T-helper 1 cell treated with Interleukin-12 subunit alpha and Interleukin-12 subunit beta and Interleukin-4 antibody, amounts not matched to agents 30 μg/mL and 1 μg/mL, for 36 hours (primary cell): ENCODE results near the gene ELL.

ENCODE experiments used
- H3K27ac Mint-ChIP-seq: one replicate; pipeline ENCODE4 v1.8.0; 2021; ENCODE audit warnings: mild to moderate bottlenecking, mixed read lengths
- H3K27me3 Mint-ChIP-seq: one replicate; pipeline ENCODE4 v1.8.0; 2021; ENCODE audit warnings: low read depth, mixed read lengths
- H3K36me3 Mint-ChIP-seq: one replicate; pipeline ENCODE4 v1.8.0; 2021; ENCODE audit warnings: low read depth, mixed read lengths
- H3K4me1 Mint-ChIP-seq: one replicate; pipeline ENCODE4 v1.8.0; 2021; ENCODE audit warnings: low read depth, mixed read lengths
- H3K4me3 Mint-ChIP-seq: one replicate; pipeline ENCODE4 v1.8.0; 2021; ENCODE audit warnings: mild to moderate bottlenecking, moderate library complexity, mixed read lengths
- H3K9me3 Mint-ChIP-seq: one replicate; pipeline ENCODE4 v1.8.0; 2021; ENCODE audit warnings: mixed read lengths

ELL gene

GRCh38 chr19:18466354-18466753, 55.5 kb downstream of the ELL start:
- peaks cover 19% of the 10 kb centered on the region for H3K36me3 Mint-ChIP-seq
- H3K27me3 Mint-ChIP-seq = no peaks in the 10 kb centered on the region
- H3K4me3 Mint-ChIP-seq = no peak overlapping the region
- no peaks in the 10 kb centered on the region for H3K9me3 Mint-ChIP-seq
- peaks cover 17% of the 10 kb centered on the region for H3K4me1 Mint-ChIP-seq
- no peak overlapping the region for H3K27ac Mint-ChIP-seq

- Mint-ChIP-seq H3K27ac (no peak overlapping the region), H3K4me1 (peaks cover 17% of the 10 kb centered on the region)
Observed at GRCh38 chr19:18465964-18466339, 55.9 kb downstream of the ELL start.

DNA sequence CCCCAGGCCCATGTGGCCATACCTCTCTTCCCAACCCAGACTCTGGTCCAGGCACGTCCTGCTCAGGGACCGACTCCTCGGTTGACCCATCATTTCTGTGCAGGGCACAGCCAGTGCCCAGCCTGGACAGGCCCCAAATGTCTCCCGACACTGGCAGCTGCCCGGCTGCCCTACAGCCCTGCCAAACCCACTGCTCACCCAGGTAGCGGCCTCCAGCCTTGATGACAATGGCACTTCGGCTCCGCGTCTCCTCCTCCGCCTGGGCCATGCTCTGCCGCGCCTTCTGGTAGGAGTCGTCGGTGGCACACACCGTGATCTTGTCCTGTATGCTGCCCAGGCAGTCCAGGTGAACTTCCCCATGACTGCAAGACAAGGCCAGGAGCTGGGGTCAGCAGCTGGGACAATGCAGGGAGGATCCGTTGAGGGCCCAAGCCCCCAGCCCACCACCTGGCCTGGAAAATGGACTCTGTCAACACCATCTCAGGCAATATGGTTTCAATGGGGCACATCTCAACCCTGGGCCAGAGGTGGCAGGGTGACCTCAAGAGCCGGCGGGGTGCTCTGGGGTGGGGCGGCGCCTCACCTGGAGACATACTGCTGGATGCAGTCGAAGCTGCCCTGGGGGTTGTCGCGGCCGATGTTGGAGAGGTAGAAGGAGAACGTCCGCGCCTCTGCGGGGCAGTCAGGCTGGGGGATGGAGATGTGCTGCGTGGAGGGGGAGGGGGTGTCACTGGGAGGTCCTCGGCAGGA, 56.5 kb downstream of the ELL start:
- Mint-ChIP-seq H3K36me3 (peaks cover 21% of the 10 kb centered on the region), H3K27ac (no peak overlapping the region), H3K27me3 (no peaks in the 10 kb centered on the region), H3K4me3 (no peak overlapping the region), H3K9me3 (no peaks in the 10 kb centered on the region), H3K4me1 (peaks cover 17% of the 10 kb centered on the region)

More at GRCh38 chr19:18465964-18466339, 55.9 kb downstream of the ELL start:
- no peaks in the 10 kb centered on the region for H3K27me3 Mint-ChIP-seq
- H3K9me3 Mint-ChIP-seq = no peaks in the 10 kb centered on the region
- no peak overlapping the region for H3K4me3 Mint-ChIP-seq
- H3K36me3 Mint-ChIP-seq = peaks cover 20% of the 10 kb centered on the region

DNA sequence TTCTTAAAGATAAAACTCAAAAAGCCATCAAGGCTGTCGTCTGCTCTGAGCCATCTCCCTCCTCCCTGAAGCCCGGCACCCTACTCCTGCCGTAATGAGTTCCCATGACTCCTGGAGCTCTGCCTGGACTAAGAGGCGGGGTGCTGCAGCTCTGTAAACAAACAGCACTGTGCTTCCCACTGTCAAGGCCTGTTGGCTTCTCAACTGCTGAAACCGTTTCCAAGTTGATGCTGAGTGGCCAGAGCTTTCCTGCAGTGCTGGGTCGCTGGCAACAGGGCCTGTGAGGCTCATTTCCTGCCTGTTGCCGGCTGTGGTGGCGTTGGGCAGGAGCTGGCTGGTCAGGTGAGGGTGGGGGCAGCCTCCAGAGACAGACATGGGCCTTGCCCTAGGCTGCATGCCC, 57.2 kb downstream of the ELL start:
- no peaks in the 10 kb centered on the region for H3K9me3 Mint-ChIP-seq
- peaks cover 21% of the 10 kb centered on the region for H3K36me3 Mint-ChIP-seq
- no peak overlapping the region for H3K4me3 Mint-ChIP-seq
- H3K27me3 Mint-ChIP-seq = no peaks in the 10 kb centered on the region
- no peak overlapping the region for H3K27ac Mint-ChIP-seq
- peaks cover 13% of the 10 kb centered on the region for H3K4me1 Mint-ChIP-seq

DNA sequence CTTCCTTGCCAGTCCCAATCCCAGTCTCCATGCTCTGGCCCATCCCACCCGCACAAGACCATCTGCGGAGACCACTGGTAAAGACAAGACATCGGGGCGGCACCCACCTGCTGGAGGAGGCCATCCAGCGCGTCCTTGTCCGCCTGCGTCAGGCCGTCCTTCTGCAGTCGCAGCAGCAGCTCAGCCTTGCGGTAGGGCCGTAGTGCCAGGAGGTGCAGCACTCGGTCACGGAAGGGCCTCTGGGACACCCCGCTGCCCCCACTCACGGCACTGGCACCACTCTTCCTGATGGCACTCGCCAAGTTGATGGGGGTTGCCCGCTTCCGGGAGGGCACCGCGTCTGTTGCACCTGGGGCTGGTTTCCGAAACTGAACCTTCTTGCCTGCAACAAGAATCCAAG, 60.4 kb downstream of the ELL start:
- Mint-ChIP-seq H3K4me3 (no peak overlapping the region), H3K4me1 (peaks cover 8% of the 10 kb centered on the region), H3K36me3 (peaks cover 22% of the 10 kb centered on the region), H3K27ac (no peak overlapping the region), H3K9me3 (no peaks in the 10 kb centered on the region), H3K27me3 (no peaks in the 10 kb centered on the region)

GRCh38 chr19:18460900-18461299, 61.0 kb downstream of the ELL start:
- Mint-ChIP-seq H3K4me1 (peaks cover 8% of the 10 kb centered on the region), H3K36me3 (peaks cover 25% of the 10 kb centered on the region), H3K9me3 (no peaks in the 10 kb centered on the region), H3K4me3 (no peak overlapping the region), H3K27me3 (no peaks in the 10 kb centered on the region), H3K27ac (no peak overlapping the region)

DNA sequence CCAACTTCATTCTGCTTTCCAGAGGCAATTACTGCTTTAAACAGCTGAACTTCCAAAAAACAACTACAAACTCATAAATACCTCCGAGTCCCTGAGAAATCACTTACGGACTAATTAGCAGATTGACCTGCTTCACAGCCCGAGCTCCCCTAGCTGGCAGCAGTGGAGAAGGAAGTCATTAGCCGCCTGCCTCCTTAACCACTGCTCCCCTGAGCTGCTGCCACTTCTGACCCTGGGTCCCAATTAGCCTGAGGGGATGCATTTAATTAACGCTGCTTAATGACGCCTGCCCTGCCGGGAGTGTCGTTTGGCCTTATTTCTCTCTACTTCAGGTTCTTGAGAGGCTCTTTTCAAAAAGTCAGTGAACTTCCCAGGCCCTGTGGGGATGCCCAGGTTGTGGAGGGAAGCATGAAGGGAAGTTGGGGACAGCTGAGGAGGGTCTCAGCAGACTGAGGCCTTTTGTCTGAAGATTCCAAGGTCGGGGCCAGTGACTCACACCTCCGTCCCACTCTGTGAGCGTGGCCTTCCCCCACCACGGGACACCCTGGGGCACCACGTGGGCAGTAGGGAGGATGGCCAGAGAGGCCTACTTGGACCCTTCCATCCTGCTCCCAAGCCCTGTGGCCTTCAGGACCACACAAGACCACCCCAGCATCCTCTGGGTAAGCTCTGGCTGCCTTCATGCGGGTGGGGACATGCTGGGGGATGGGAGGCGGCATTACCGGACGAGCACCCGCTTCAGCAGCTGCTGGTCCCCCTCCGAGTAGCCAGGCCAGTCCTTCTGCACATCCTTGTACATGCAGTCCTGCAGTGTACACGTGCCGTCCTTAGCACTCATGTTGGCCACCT, 64.2 kb downstream of the ELL start:
- Mint-ChIP-seq H3K27me3 (no peaks in the 10 kb centered on the region), H3K4me1 (peaks cover 5% of the 10 kb centered on the region), H3K36me3 (peaks cover 16% of the 10 kb centered on the region), H3K4me3 (no peak overlapping the region), H3K9me3 (no peaks in the 10 kb centered on the region), H3K27ac (no peak overlapping the region)

GRCh38 chr19:18456974-18457373, 64.9 kb downstream of the ELL start:
- Mint-ChIP-seq H3K27ac (no peak overlapping the region), H3K4me3 (no peak overlapping the region)

DNA sequence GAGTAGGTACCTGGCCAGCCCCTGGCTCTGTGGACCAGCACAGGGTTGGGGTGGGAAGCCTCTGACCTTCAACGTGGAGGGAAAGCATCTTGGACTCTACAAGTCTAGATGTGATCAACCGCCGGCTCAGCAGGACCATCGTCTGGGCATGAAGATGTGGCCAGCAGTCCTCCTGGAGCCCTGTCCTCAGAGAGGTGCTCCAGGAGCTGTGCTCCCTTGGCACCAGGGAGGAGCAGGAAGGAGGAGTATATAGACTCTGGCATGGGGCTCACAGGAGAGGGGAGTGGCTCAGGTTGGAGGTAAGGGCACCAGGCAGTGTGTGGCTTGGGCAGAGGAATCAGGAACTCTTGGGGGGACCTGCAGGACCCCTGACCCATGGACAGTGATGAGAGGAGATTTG, 65.6 kb downstream of the ELL start:
- H3K4me3 Mint-ChIP-seq = no peak overlapping the region
- peaks cover 2% of the 10 kb centered on the region for H3K4me1 Mint-ChIP-seq
- no peaks in the 10 kb centered on the region for H3K27me3 Mint-ChIP-seq
- H3K9me3 Mint-ChIP-seq = no peaks in the 10 kb centered on the region
- no peak overlapping the region for H3K27ac Mint-ChIP-seq
- H3K36me3 Mint-ChIP-seq = peaks cover 8% of the 10 kb centered on the region

More at GRCh38 chr19:18456974-18457373, 64.9 kb downstream of the ELL start:
- no peaks in the 10 kb centered on the region for H3K27me3 Mint-ChIP-seq
- no peaks in the 10 kb centered on the region for H3K9me3 Mint-ChIP-seq
- peaks cover 5% of the 10 kb centered on the region for H3K4me1 Mint-ChIP-seq
- peaks cover 14% of the 10 kb centered on the region for H3K36me3 Mint-ChIP-seq

- H3K4me3 Mint-ChIP-seq = no peak overlapping the region
- peaks cover 11% of the 10 kb centered on the region for H3K36me3 Mint-ChIP-seq
- H3K9me3 Mint-ChIP-seq = no peaks in the 10 kb centered on the region
- no peaks in the 10 kb centered on the region for H3K27me3 Mint-ChIP-seq
- no peak overlapping the region for H3K27ac Mint-ChIP-seq
- peaks cover 4% of the 10 kb centered on the region for H3K4me1 Mint-ChIP-seq
Observed at GRCh38 chr19:18453269-18454024, 68.4 kb downstream of the ELL start.

DNA sequence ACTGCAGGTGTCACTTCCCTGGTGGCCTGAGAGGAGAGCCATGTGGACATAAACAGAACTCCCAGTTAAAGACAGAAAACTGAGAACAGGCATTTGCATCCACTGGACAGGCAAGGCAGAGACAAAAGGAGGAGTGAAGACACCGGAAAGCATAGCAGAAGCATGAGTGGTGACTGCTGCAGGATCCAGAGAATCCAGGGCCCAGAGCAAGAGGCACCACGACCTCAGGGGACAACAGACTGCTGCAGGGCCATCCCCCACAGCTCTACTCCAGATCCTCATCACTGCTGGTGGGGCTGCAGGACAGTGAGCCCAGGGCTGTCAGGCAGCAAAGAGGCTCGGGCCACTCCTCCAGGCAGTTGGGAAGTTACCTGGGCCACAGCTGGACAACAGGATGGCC, 69.5 kb downstream of the ELL start:
- H3K9me3 Mint-ChIP-seq = no peaks in the 10 kb centered on the region
- no peak overlapping the region for H3K4me3 Mint-ChIP-seq
- no peak overlapping the region for H3K27ac Mint-ChIP-seq
- H3K27me3 Mint-ChIP-seq = no peaks in the 10 kb centered on the region
- H3K36me3 Mint-ChIP-seq = peaks cover 14% of the 10 kb centered on the region
- peaks cover 4% of the 10 kb centered on the region for H3K4me1 Mint-ChIP-seq

DNA sequence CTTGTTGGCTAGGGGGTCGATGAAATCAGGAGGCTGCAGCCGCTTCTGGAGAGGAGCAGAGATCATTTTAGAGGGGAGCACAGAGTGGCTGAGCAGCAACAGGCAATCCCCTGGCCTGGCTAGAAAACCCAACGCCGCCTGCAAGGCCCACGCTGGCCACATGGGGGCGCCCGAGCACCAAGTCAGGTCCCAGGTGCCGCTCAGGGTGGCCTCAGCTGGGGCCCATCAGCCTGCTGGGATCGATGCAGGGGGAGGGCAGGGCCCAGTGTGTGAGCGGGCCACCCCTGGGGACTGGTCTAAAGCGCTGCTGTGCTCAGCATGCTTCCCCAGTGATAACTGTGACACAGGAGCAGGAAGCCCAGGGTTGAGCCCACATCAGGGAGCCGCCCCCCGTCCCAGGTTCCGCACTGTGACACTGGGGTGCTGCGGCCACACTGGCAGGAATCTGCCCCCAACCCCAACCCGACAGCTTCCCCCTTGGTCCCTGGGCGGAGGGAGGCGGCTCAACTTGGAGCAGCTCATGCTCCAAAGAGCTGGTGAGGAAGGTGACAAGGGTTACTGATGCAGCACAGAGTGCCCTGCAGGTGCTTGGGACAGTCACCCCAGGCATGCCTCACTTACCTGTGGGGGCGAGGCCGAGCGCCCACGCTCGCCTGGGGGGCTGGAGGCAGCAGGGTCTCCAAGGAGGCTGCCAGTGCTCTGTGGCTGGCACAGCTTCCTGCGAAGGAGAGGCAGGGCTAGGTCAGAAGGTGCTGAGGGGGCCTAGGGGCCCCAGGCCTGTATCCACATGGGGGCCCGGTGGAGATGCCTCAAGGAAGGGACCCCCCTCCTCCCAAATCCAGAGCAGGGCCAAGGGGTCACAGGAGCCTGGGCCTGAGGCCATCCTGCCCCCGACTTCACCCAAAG, 70.7 kb downstream of the ELL start:
- no peak overlapping the region for H3K4me3 Mint-ChIP-seq

GRCh38 chr19:18450021-18450930, 71.6 kb downstream of the ELL start:
- peaks cover 4% of the 10 kb centered on the region for H3K4me1 Mint-ChIP-seq
- H3K4me3 Mint-ChIP-seq = no peak overlapping the region
- peaks cover 12% of the 10 kb centered on the region for H3K36me3 Mint-ChIP-seq
- H3K9me3 Mint-ChIP-seq = no peaks in the 10 kb centered on the region
- H3K27me3 Mint-ChIP-seq = no peaks in the 10 kb centered on the region
- H3K27ac Mint-ChIP-seq = no peak overlapping the region

More for the DNA sequence above, 70.7 kb downstream of the ELL start:
- H3K36me3 Mint-ChIP-seq = peaks cover 14% of the 10 kb centered on the region
- H3K4me1 Mint-ChIP-seq = peaks cover 4% of the 10 kb centered on the region
- no peaks in the 10 kb centered on the region for H3K9me3 Mint-ChIP-seq
- H3K27me3 Mint-ChIP-seq = no peaks in the 10 kb centered on the region
- H3K27ac Mint-ChIP-seq = no peak overlapping the region
